HG03565 (cell line): ENCODE results near the gene IGIP.

Source experiments
- ATAC-seq: cut with Tn5 transposase; IDR thresholded peaks from one replicate; pipeline ENCODE4 v1.9.1; 2021; ENCODE audit warnings: mild to moderate bottlenecking, moderate library complexity; ENCODE audit not compliant: unreplicated experiment

The IGIP gene

DNA sequence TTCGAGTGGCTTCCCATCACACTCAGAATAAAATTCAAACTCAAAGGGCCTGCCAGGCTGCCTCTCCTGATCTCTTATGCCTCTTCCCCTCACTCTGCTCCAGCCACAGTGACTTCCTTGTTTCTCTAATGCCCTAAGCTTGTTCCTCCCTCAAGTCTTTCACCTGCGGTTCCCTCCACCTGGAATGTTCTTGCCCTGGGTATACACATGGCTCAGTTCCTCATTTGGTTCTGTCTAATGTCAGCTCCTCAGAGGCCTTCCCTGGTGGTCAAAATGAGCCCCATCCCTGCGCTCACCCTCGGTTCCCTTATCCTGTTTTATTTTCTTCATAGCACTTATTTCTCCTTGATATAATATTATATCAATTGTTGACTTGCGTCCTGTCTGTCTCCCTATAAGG, 36.5 kb downstream of the IGIP start:
- no peak for ATAC-seq

DNA sequence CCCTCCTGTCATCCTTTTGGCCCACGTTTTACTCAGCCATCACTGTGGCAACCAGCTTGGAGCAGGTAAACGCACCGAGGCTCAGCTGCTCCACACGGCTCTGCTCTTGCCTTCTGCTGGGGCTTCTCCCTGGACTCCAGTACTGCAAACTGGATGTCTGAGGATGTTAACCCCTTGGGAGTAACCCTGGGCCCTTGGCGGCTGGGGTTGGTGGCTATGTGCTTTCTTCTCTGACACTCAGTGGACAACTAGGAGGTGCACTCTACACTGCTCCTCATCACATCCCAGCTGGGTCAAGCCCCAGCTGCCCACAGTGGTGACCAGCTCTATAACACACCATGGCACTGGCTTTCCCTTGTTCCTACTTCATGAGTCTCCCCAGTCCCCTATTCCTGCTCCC, 37.0 kb downstream of the IGIP start:
- no peak for ATAC-seq

DNA sequence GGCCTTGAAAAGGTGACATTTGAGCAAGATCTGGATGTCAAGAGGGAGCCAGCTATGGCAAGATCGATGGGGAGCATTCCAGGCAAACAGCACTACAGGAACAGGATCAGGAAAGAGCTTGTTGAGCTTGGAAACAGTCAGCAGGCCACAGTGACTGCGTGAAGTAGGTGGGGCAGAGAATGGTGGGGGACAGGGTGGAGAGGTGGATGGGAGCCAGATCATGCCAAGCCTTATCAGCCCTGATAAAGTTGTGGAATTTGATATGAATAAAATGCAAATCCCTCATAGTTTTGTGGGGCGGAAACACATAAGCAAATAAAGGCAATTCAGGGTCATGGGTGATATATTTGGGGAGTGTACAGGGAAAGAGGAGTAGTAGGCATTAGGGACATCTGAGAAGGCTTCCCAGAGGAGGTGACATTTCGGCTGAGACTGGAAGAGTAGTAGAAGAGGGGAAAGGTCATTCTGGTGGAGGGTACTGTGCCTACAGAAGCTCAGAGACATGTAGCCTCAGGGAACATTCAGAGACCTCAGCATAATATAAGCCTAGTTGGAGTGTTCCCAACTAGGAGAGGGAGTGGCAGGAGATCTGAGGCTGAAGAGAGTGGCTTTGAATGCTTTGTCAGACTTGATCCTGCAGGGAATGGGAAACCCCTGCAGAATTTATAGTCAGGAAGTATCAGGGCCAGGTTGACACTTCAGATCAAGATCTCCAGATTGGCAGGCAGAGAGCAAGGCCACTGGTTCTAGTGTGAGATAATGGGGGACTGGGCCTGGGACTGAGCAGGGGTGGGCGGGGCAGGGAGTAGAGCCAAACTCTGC, 39.6 kb downstream of the IGIP start:
- ATAC-seq, result no peak

DNA sequence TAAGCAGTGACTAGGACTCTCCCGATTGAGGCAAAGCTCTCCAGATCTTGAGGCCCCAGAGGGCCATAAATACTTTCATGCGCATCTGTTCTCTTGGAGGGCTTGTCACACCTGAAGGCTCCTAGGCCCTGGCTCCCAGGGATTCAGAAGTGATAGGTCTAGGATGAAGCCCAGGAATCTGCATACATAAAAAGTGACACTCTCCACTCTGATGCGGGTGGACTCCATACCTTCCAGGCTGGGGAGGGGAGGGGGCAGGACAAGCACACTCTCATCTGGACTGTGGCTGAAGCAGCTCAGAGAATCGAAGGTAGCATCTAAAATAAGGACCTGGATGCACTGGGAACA, 40.2 kb downstream of the IGIP start:
- ATAC-seq, result no peak

DNA sequence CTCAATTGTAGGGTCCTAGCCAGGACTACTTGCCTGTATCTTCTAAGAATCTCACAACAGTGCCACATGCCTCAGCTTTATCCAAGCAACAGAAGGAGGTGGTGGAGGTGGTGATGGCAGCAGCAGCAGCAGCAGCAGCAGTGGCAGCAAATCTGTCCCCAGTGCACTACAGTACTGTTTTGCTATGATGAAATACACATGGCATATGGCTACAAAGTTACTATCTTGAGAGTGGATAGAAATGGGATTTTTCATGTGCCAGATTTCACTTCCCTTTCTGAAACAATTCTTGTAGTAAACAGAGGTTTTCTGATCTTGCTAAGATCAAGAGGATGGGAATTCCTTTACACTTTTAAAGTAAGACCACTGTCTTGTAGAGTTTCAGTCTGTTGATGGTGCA, 41.2 kb downstream of the IGIP start:
- no peak for ATAC-seq

DNA sequence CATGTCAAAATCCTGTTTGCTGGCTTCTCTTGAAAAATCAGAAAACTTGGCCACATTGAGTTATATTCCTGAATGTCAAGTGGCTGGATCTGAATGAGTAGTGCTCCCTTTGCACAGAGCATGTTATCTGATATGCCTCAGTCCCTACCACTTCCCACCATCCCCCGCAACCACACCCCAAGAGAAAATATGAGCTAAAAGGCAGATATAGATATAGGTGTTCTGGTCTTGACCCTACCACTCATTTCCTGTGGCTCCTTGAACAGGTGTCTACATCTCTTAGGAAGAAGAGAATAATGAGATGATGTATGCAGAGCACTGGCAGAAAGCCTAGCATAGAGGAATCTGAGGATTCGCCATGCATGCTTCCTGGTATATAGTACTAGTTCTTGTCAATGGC, 42.6 kb downstream of the IGIP start:
- ATAC-seq, result no peak

DNA sequence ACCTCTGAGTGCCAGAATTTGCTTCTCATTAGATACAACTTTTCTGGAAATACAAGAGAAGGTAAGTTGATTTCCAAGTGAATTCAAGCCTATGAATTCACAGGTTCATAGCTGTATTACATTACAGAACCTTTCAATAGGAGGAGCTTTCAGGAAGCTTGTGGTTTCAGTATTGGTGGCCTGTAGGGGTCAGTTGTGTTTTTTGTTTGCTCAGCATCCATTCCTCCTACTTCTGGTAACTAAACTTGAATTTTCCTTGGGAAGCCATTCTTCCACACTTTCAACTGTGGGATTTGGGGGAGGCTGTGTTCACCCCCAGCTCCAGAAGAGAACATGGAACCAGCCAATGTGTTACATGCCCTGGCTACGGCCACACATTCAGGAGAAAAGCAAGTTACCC, 43.7 kb downstream of the IGIP start:
- no peak for ATAC-seq

DNA sequence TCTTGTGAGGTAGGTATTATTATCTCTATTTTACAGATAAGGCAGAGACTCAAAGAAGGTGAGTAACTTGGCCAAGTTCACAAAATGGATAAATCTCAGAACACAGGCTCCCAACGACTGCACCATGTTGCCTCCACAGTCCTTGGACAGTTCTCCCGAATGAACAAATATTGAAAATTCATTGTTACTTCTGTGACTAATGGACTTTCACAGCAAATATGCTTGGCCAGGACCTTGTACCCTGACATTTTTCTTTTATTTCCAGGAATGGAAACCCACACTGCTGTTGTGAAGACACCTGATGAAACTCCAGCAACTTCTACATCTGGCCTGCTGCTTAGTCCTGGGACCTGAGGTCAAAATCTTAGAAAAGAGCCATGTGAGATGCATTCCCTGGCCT, 46.7 kb downstream of the IGIP start:
- no peak for ATAC-seq

DNA sequence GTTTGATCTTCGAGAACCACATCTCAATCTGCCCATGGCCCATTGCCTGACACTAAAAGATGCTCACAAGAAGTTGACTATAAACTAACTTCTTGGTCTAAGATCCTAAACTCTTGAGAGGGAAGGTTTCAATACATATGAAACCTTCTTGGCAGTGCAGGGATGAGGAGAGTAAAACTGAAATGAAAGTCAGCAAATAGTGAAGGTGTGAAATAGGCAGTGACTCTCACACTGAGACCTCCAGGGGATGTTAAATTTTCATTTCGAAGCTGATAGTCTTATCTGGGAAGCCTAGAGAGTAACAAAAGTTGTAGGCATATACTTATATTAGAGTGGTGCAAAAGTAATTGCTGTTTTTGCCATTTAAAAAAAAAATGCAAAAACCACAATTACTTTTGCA, 48.3 kb downstream of the IGIP start:
- no peak for ATAC-seq

DNA sequence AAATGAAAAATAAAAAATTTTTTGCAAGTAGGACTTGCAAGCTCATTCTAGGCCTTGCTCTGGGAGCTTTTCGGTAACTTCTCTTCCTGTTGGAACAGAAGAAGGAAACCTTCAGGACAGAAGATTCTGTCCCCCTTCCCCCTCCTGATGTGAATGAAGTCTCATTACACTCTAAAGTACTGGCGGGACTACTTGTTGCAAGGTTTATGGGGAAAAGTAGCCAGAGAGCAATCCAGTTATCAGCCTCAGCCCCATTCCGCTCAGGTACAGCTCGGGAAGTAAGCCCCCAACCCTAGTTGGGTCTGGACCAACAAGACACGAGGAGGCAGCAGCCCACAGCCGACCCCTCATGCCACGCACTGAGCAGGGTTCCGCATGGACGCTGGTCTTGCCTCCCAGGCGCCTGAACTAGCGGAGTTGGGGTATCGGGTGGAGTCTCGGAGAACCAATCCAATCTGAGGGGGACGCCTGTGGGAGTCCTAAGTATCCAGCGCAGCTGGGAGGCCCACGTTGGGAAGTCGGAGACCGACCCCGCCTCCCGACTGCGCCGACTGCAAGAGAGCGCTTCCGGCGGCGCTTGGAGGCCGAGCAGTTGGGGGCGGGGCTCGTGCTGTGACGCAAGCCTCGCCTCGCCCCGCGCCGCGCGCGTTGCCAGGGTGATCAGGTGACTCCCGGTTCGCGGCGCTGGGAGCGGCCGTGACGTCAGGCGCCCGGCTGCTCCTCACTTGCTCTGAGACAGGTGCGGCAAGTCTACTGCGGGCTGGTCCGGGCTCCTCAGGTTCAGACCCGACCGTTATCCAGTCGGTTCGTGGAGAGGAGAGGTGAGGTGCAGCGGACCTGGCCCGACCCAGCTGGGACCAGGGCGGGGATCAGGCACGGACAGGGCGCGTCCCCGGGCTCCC, 49.0 kb downstream of the IGIP start, which contains the start of gene CYSTM1:
CYSTM1 (plus strand) TSS at position 724 of the 902 bp plus-strand sequence. CDS start 19,278 bp downstream, outside the sequence.
- peak; percentile 90 for ATAC-seq

DNA sequence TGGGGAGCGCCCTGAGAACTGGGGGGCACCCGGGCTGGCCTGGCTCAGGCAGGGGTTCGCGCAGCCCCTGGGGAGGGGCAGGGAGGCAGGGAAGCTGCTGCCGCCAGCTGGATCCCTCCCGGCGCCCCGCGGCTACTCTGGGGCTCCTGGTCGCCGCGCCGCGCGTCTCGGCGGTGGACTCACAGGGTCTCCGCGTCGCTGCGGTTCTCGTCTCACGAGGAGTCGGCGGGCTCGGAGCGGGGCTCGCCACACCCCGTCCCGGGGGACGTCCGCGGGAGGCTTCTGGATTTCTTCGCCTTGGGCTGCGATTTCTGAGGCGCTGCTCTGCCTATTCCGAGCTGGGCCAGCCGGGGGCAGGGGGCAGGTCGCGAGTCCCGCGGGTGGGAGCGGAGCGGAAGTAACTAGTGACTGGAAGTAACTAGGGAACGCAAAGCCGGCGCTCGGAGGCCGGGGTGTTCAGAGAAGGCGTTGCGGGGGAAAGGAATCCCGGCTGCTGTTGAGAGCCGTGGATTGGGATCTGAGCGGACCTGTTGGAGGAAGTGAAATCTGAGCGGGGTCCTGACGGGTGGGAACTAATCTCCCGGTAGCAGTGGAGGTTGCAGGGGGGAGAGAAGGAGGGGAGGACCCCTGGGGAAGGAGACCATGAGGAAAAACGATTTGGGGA, 49.8 kb downstream of the IGIP start:
- peak; percentile 23 for ATAC-seq

DNA sequence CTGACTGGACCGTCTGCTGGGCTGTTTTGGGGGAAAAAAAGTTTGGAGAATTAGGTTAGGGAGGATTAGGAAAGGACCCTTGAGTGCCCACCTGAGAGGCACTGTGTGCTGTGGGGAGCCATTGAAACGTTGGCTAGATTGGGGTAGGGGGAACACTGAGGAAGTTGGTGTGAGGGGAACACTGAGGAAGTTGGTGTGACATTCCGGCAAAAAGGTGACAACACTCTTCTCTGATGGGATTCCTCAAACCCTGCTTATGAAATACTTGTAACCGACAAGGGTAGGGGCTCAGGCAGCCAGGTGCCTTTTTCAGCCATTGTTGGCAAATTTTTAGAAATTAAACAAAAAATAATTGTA, 50.3 kb downstream of the IGIP start:
- ATAC-seq, result no peak

DNA sequence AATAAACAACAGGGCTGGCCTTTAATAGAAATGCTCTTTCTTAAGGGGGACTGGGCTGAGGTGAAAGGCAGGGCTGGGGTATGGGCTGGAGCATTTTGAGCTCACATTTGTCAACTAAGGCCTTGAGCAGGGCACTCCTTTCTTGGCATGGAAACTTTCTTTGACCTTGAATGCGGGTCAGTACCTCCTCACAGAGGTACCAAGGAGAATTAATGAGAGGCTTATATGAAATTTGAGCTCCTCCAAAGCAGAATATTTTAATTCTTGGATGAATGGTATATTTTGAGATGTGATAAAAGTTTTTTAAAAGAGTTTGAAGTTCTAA, 52.3 kb downstream of the IGIP start:
- ATAC-seq, result no peak

DNA sequence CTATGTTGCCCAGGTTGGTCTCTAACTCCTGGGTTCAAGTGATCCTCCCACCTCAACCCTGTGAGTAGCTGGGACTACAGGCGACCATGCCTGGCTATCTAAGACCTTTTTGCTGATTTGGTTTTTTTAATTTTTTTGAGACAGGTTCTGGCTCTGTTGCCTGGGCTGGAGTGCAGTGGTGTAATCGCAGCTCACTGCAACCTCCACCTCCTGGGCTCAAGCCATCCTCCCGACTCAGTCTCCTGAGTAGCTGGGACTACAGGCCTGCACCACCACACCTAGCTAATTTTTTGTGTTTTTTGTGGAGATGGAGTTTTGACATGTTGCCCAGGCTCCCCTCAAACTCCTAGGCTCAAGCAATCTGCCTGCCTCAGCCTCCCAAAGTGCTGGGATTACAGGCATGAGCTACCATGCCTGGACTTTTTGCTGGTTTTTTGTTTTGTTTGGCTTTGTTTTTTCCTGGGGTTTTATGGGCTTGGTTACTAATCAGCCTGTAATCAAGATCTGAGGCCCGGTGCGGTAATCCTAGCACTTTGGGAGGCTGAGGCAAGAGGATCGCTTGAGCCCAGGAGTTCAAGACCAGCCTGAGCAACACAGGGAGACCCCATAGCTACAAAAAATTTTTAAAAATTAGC, 52.9 kb downstream of the IGIP start:
- ATAC-seq, result no peak
